Karpas-422 (cell line): ENCODE measurements around the gene NPY. TPM values are rescaled to one million over a fixed set of nuclear protein-coding genes. Genes with fewer than 3 reads are reported as not detected.

Source experiments
- DNase-seq: peaks from one replicate; pipeline ENCODE4 v3.0.0-alpha.2; 2015
- H2AFZ ChIP-seq: fragments of 200-600 bp; sonication (generic); 2 replicates; pipeline ENCODE4 v1.6.1; 2014; ENCODE audit warnings: antibody characterized with exemption, low read length, mixed read lengths
- H3K27ac ChIP-seq: fragments of 200-600 bp; sonication (generic); 2 replicates; pipeline ENCODE4 v1.5.1; 2014; ENCODE audit warnings: mild to moderate bottlenecking, low read length, moderate library complexity
- H3K27me3 ChIP-seq: fragments of 200-600 bp; sonication (generic); 2 replicates; pipeline ENCODE4 v1.6.1; 2014; ENCODE audit warnings: low read length, mixed read lengths
- H3K36me3 ChIP-seq: fragments of 200-600 bp; sonication (generic); 2 replicates; pipeline ENCODE4 v1.6.1; 2014; ENCODE audit warnings: low read length, mixed read lengths; ENCODE audit not compliant: insufficient read depth
- H3K4me1 ChIP-seq: fragments of 200-600 bp; sonication (generic); 2 replicates; pipeline ENCODE4 v1.6.1; 2014; ENCODE audit warnings: mild to moderate bottlenecking, low read length, mixed read lengths
- H3K4me2 ChIP-seq: fragments of 200-600 bp; sonication (generic); 2 replicates; pipeline ENCODE4 v1.6.1; 2014; ENCODE audit warnings: low read length, low read depth, mild to moderate bottlenecking; ENCODE audit not compliant: poor library complexity, severe bottlenecking
- H3K4me3 ChIP-seq: fragments of 200-600 bp; sonication (generic); 2 replicates; pipeline ENCODE4 v1.5.1; 2014; ENCODE audit warnings: mild to moderate bottlenecking, antibody characterized with exemption, low read length, mixed read lengths
- H3K79me2 ChIP-seq: fragments of 200-600 bp; sonication (generic); 2 replicates; pipeline ENCODE4 v1.6.1; 2014; ENCODE audit warnings: mild to moderate bottlenecking, low read length, mixed read lengths
- H3K9ac ChIP-seq: fragments of 200-600 bp; sonication (generic); 2 replicates; pipeline ENCODE4 v1.6.0; 2014; ENCODE audit warnings: low read length
- H3K9me2 ChIP-seq: fragments of 200-600 bp; sonication (generic), shearing (Covaris generic); replicated peaks from 2 replicates; pipeline ENCODE4 v1.6.0; 2014; ENCODE audit warnings: mild to moderate bottlenecking, low read length, moderate library complexity; ENCODE audit not compliant: insufficient read depth
- H3K9me3 ChIP-seq: fragments of 300-700, 200-600 bp; sonication (generic); 2 replicates; pipeline ENCODE4 v1.6.1; 2014; ENCODE audit warnings: low read length, mixed read lengths
- H4K20me1 ChIP-seq: fragments of 200-600 bp; sonication (generic); 2 replicates; pipeline ENCODE4 v1.6.1; 2014; ENCODE audit warnings: mild to moderate bottlenecking, antibody characterized with exemption, low read length, low read depth; ENCODE audit not compliant: insufficient read depth
- total RNA-seq: library from RNA; depleted of rRNA; stranded (reverse); fragments of >200 nt; shearing (Covaris generic); gene quantifications from 2 replicates; pipeline ENCODE4 v1.2.3, GENCODE V29; 2014; ENCODE audit warnings: low replicate concordance

Gene NPY
- total RNA-seq, 1 experiment from 2014 or later = not detected

- Histone ChIP-seq H3K4me1 (no peaks in the 10 kb centered on the region), H3K36me3 (no peaks in the 10 kb centered on the region), H3K9me2 (no peaks in the 10 kb centered on the region), H3K4me3 (no peak overlapping the region), H3K79me2 (no peaks in the 10 kb centered on the region), H3K9ac (no peak overlapping the region), H3K9me3 (no peaks in the 10 kb centered on the region), H4K20me1 (no peaks in the 10 kb centered on the region), H3K27me3 (no peaks in the 10 kb centered on the region), H2AFZ (no peak overlapping the region), H3K4me2 (no peak overlapping the region), H3K27ac (no peak overlapping the region)
- DNase-seq = peak; percentile 47
These were observed 34.3 kb downstream of the NPY start for GRCh38 chr7:24318326-24318725.

- no peaks in the 10 kb centered on the region for H3K79me2 ChIP-seq
- no peak overlapping the region for H2AFZ ChIP-seq
- H3K4me3 ChIP-seq = no peak overlapping the region
- no peaks in the 10 kb centered on the region for H3K9me3 ChIP-seq
- H3K4me2 ChIP-seq = no peak overlapping the region
- no peak overlapping the region for H3K9ac ChIP-seq
- H3K27me3 ChIP-seq = no peaks in the 10 kb centered on the region
- H3K36me3 ChIP-seq = no peaks in the 10 kb centered on the region
- H3K4me1 ChIP-seq = no peaks in the 10 kb centered on the region
- H3K9me2 ChIP-seq = no peaks in the 10 kb centered on the region
- no peak overlapping the region for H3K27ac ChIP-seq
- no peaks in the 10 kb centered on the region for H4K20me1 ChIP-seq
- DNase-seq = no peak
These were observed 35.2 kb downstream of the NPY start for GRCh38 chr7:24319209-24319608.

- no peak for DNase-seq
- Histone ChIP-seq H3K36me3 (no peaks in the 10 kb centered on the region), H2AFZ (no peak overlapping the region), H3K79me2 (no peaks in the 10 kb centered on the region), H3K9me3 (no peaks in the 10 kb centered on the region), H3K27ac (no peak overlapping the region), H3K9ac (no peak overlapping the region), H4K20me1 (no peaks in the 10 kb centered on the region), H3K4me1 (peaks cover 5% of the 10 kb centered on the region), H3K27me3 (no peaks in the 10 kb centered on the region), H3K9me2 (no peaks in the 10 kb centered on the region), H3K4me2 (no peak overlapping the region), H3K4me3 (no peak overlapping the region)
These were observed 40.0 kb downstream of the NPY start for GRCh38 chr7:24323961-24324480.

GRCh38 chr7:24325708-24326107, 41.7 kb downstream of the NPY start:
- Histone ChIP-seq H3K4me1 (peaks cover 5% of the 10 kb centered on the region), H3K27me3 (no peaks in the 10 kb centered on the region), H3K9me3 (no peaks in the 10 kb centered on the region), H4K20me1 (no peaks in the 10 kb centered on the region), H3K9ac (no peak overlapping the region), H3K27ac (no peak overlapping the region), H3K79me2 (no peaks in the 10 kb centered on the region), H2AFZ (no peak overlapping the region), H3K36me3 (no peaks in the 10 kb centered on the region), H3K4me2 (no peak overlapping the region), H3K9me2 (no peaks in the 10 kb centered on the region), H3K4me3 (no peak overlapping the region)
- DNase-seq = no peak

- Histone ChIP-seq H3K4me3 (no peak overlapping the region), H3K9me3 (no peaks in the 10 kb centered on the region), H3K4me1 (peaks cover 5% of the 10 kb centered on the region), H4K20me1 (no peaks in the 10 kb centered on the region), H3K4me2 (no peak overlapping the region), H3K36me3 (no peaks in the 10 kb centered on the region), H3K9ac (no peak overlapping the region), H3K9me2 (no peaks in the 10 kb centered on the region), H3K27me3 (no peaks in the 10 kb centered on the region), H3K79me2 (no peaks in the 10 kb centered on the region), H3K27ac (no peak overlapping the region), H2AFZ (no peak overlapping the region)
- no peak for DNase-seq
These were observed 44.1 kb downstream of the NPY start for GRCh38 chr7:24328050-24328449.

GRCh38 chr7:24328894-24329293, 44.9 kb downstream of the NPY start:
- Histone ChIP-seq H3K27ac (no peak overlapping the region), H4K20me1 (no peaks in the 10 kb centered on the region), H3K4me2 (no peak overlapping the region), H3K27me3 (no peaks in the 10 kb centered on the region), H3K9me3 (no peaks in the 10 kb centered on the region), H3K79me2 (no peaks in the 10 kb centered on the region), H3K4me3 (no peak overlapping the region), H2AFZ (no peak overlapping the region), H3K36me3 (no peaks in the 10 kb centered on the region), H3K9me2 (no peaks in the 10 kb centered on the region), H3K9ac (no peak overlapping the region), H3K4me1 (peaks cover 5% of the 10 kb centered on the region)
- DNase-seq = no peak

GRCh38 chr7:24334012-24334411, 50.0 kb downstream of the NPY start:
- no peak overlapping the region for H3K27ac ChIP-seq
- no peak overlapping the region for H3K4me3 ChIP-seq
- no peaks in the 10 kb centered on the region for H3K36me3 ChIP-seq
- H3K4me1 ChIP-seq = no peaks in the 10 kb centered on the region
- H3K4me2 ChIP-seq = no peak overlapping the region
- H3K27me3 ChIP-seq = no peaks in the 10 kb centered on the region
- H4K20me1 ChIP-seq = no peaks in the 10 kb centered on the region
- H3K9me2 ChIP-seq = no peaks in the 10 kb centered on the region
- no peaks in the 10 kb centered on the region for H3K9me3 ChIP-seq
- H3K9ac ChIP-seq = no peak overlapping the region
- H3K79me2 ChIP-seq = no peaks in the 10 kb centered on the region
- DNase-seq = no peak
- no peak overlapping the region for H2AFZ ChIP-seq

- no peak overlapping the region for H3K4me2 ChIP-seq
- H3K4me1 ChIP-seq = no peaks in the 10 kb centered on the region
- H3K4me3 ChIP-seq = no peak overlapping the region
- H2AFZ ChIP-seq = no peak overlapping the region
- H3K36me3 ChIP-seq = no peaks in the 10 kb centered on the region
- H3K27me3 ChIP-seq = no peaks in the 10 kb centered on the region
- H3K27ac ChIP-seq = no peak overlapping the region
- no peaks in the 10 kb centered on the region for H3K9me3 ChIP-seq
- no peak for DNase-seq
- no peak overlapping the region for H3K9ac ChIP-seq
- no peaks in the 10 kb centered on the region for H3K79me2 ChIP-seq
- H4K20me1 ChIP-seq = no peaks in the 10 kb centered on the region
- no peaks in the 10 kb centered on the region for H3K9me2 ChIP-seq
These were observed 50.6 kb downstream of the NPY start for GRCh38 chr7:24334627-24335026.

- Histone ChIP-seq H2AFZ (no peak overlapping the region), H3K27ac (no peak overlapping the region), H3K4me2 (no peak overlapping the region), H3K9ac (no peak overlapping the region), H3K9me2 (no peaks in the 10 kb centered on the region), H3K79me2 (no peaks in the 10 kb centered on the region), H3K36me3 (no peaks in the 10 kb centered on the region), H3K4me1 (no peaks in the 10 kb centered on the region), H3K9me3 (no peaks in the 10 kb centered on the region), H3K4me3 (no peak overlapping the region), H3K27me3 (no peaks in the 10 kb centered on the region), H4K20me1 (no peaks in the 10 kb centered on the region)
- no peak for DNase-seq
These were observed 52.5 kb downstream of the NPY start for GRCh38 chr7:24336461-24336860.
